Activated naive CD4-positive, alpha-beta T cell treated with anti-CD3 and anti-CD28 coated beads, Interleukin-2, amount 50 U/mL, for 16 hours (primary cell): ENCODE results near the gene EPSTI1.

Experiments
- DNase-seq: peaks from one replicate; pipeline ENCODE4 v3.0.0-alpha.2; 2020

Gene EPSTI1

GRCh38 chr13:42970824-42971690, 21.0 kb downstream of the EPSTI1 start:
- DNase-seq, result peak; percentile 40

- DNase-seq, result peak; percentile 80
These were observed 22.4 kb downstream of the EPSTI1 start for GRCh38 chr13:42969565-42970172.

- DNase-seq, result no peak
These were observed 23.1 kb downstream of the EPSTI1 start for GRCh38 chr13:42968906-42969305.

GRCh38 chr13:42967660-42968059, 24.4 kb downstream of the EPSTI1 start:
- no peak for DNase-seq

- DNase-seq, result no peak
These were observed 26.8 kb downstream of the EPSTI1 start for GRCh38 chr13:42965281-42965680.

GRCh38 chr13:42964761-42965161, 27.3 kb downstream of the EPSTI1 start:
- DNase-seq, result no peak

- DNase-seq, result no peak
These were observed 32.4 kb downstream of the EPSTI1 start for GRCh38 chr13:42959615-42960014.

GRCh38 chr13:42957881-42958280, 34.2 kb downstream of the EPSTI1 start:
- no peak for DNase-seq

GRCh38 chr13:42950181-42950580, 41.9 kb downstream of the EPSTI1 start:
- no peak for DNase-seq

GRCh38 chr13:42947925-42948324, 44.1 kb downstream of the EPSTI1 start:
- DNase-seq, result no peak

GRCh38 chr13:42946927-42947326, 45.1 kb downstream of the EPSTI1 start:
- DNase-seq, result no peak

- no peak for DNase-seq
These were observed 62.0 kb downstream of the EPSTI1 start for GRCh38 chr13:42929886-42930535.

- DNase-seq, result no peak
These were observed 65.5 kb downstream of the EPSTI1 start for GRCh38 chr13:42926555-42926954.

- DNase-seq, result no peak
These were observed 66.0 kb downstream of the EPSTI1 start for GRCh38 chr13:42926043-42926442.

- no peak for DNase-seq
These were observed 66.4 kb downstream of the EPSTI1 start for GRCh38 chr13:42925626-42926025.

GRCh38 chr13:42924344-42924743, 67.7 kb downstream of the EPSTI1 start:
- DNase-seq, result no peak

GRCh38 chr13:42907745-42908144, 84.3 kb downstream of the EPSTI1 start:
- no peak for DNase-seq

GRCh38 chr13:42906257-42906656, 85.8 kb downstream of the EPSTI1 start:
- DNase-seq, result no peak

GRCh38 chr13:42905579-42905978, 86.5 kb downstream of the EPSTI1 start:
- DNase-seq, result no peak

- no peak for DNase-seq
These were observed 92.8 kb downstream of the EPSTI1 start for GRCh38 chr13:42899266-42899665.

GRCh38 chr13:42895776-42896175, 96.3 kb downstream of the EPSTI1 start:
- no peak for DNase-seq

- DNase-seq, result no peak
These were observed 97.2 kb downstream of the EPSTI1 start for GRCh38 chr13:42894765-42895243.

- DNase-seq, result no peak
These were observed 98.8 kb downstream of the EPSTI1 start for GRCh38 chr13:42893214-42893671.

GRCh38 chr13:42892760-42893159, 99.3 kb downstream of the EPSTI1 start:
- no peak for DNase-seq
